ENCODE measurements around the gene ARPP21.

Gene ARPP21

DNA sequence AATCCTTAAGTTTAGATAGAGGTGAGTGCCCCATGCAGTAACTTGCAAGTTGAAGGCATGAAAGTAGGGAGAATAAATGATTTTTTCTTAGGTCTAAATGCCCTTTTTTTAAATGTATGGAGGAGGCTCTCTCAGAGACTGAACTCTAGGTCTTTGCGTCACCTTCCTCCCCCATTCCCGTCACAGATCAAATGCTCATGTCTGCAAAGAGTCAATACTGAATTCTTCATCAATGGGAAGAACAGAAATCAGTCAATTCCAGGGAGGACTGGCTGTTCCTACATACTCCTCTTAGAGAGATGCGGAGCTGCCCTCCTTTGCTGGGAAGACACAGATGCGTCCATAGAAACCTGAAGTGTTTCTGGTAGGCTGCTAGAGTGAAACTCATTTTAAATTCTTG is 98.2 kb downstream of the ARPP21 start:
- DNase-seq (ENCODE audit: low read depth in 3 of 3): no peak

DNA sequence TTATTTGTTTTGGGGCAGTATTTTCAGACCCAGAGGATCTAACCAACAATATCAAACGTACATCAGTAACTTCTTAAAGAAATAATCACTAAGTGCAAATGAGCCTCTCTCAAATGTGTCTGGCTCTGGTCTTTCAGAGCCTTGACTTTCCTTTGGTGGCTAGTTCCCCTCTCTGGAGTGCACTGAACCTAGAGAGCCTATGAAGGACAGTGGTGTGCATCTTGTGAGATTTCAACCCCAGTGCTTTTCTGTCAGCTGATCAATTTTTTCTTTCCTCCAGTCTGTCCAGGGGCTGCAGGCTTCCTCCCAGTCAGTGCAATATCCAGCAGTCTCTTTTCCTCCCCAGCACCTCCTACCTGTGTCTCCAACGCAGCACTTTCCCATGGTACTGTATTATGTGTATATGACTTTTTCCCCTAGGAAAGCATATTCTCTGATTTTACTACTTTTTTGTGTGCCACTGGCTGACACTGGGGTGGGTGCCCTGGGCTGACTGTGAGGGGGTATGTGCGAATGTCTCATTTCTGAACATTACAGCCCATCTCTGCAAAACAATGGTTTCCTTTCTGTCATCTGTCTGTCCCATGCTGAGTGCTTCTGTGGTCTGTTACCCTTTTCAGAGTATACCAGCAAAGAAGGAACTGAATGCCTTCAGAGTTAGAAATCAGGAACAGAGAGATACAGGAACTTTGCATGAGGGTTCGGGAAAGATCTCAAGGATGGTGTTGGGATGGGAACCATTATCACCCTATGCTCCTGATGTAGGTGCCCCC is 98.8 kb downstream of the ARPP21 start:
- no peak for DNase-seq (ENCODE audit: low read depth in 3 of 3)

GRCh38 chr3:35739181-35739809 is 100.0 kb downstream of the ARPP21 start:
- no peak for DNase-seq (ENCODE audit: low read depth in 3 of 3)

- no peak for DNase-seq (ENCODE audit: low read depth in 3 of 3)
Measured at GRCh38 chr3:35739964-35740527, 100.7 kb downstream of the ARPP21 start.

GRCh38 chr3:35743218-35743617 is 103.9 kb downstream of the ARPP21 start:
- DNase-seq (ENCODE audit: low read depth in 3 of 3): no peak

GRCh38 chr3:35744419-35744818 is 105.1 kb downstream of the ARPP21 start:
- no peak for DNase-seq (ENCODE audit: low read depth in 3 of 3)

GRCh38 chr3:35745351-35745750 is 106.0 kb downstream of the ARPP21 start:
- no peak for DNase-seq (ENCODE audit: low read depth in 3 of 3)

DNA sequence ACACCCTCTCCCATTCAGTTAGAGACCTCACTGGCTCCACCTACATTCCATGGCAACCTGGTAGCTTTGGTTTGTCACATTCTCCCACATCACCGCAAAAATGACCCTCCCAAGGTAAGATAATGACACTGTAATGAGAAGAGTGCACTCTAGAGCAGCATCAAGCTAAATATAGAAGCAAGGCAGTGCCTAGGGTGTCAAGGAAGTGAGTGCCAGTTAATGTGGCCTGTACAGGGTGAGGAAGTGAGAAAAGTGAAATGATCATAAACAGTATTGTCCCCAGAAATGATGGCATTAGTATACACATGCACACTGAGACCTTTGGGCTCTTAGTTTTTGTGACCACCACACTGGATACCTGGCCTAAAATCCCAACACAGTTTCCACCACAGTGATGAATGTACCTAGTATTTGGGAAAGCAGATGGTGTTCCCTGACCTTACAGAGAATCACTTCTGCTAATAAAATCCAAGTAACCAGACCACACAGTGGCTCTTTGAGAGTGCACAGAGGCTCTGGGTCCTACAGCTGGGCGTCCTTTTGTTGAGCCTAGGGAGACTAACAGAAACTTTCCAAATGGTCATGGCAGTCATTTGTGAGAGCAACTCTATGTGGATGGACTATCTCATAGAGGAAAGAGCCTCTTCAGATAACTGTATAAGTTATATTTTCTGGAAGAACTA is 106.6 kb downstream of the ARPP21 start:
- no peak for DNase-seq (ENCODE audit: low read depth in 3 of 3)

GRCh38 chr3:35746492-35746891 is 107.2 kb downstream of the ARPP21 start:
- no peak for DNase-seq (ENCODE audit: low read depth in 3 of 3)

DNA sequence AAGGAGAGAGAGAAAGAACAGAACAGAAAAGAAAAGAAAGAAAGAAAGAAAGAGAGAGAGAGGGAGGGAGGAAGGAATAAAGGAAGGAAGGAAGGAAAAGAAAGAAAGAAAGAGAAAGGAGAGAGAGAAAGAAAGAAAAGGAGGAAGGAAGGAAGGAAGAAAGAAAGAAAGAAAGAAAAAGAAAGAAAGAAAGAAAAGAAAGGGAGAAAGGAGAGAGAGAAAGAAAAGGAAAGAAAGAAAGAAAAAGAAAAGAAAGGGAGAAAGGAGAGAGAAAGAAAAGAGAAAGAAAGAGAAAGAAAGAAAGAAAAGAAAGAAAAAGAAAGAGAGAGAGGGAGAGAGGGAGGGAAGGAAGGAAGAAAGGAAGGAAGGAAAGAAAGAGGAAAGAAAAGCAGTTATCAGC is 108.8 kb downstream of the ARPP21 start:
- no peak for DNase-seq (ENCODE audit: low read depth in 3 of 3)

GRCh38 chr3:35751207-35751606 is 111.9 kb downstream of the ARPP21 start:
- DNase-seq (ENCODE audit: low read depth in 3 of 3): no peak

GRCh38 chr3:35757991-35758757 is 118.8 kb downstream of the ARPP21 start:
- DNase-seq (ENCODE audit: low read depth in 3 of 3): no peak

- DNase-seq (ENCODE audit: low read depth in 3 of 3): no peak
Measured at GRCh38 chr3:35760146-35760545, 120.8 kb downstream of the ARPP21 start.

GRCh38 chr3:35761311-35761710 is 122.0 kb downstream of the ARPP21 start:
- DNase-seq (ENCODE audit: low read depth in 3 of 3): no peak

GRCh38 chr3:35772381-35773015 is 133.2 kb downstream of the ARPP21 start:
- DNase-seq (ENCODE audit: low read depth in 3 of 3): no peak

DNA sequence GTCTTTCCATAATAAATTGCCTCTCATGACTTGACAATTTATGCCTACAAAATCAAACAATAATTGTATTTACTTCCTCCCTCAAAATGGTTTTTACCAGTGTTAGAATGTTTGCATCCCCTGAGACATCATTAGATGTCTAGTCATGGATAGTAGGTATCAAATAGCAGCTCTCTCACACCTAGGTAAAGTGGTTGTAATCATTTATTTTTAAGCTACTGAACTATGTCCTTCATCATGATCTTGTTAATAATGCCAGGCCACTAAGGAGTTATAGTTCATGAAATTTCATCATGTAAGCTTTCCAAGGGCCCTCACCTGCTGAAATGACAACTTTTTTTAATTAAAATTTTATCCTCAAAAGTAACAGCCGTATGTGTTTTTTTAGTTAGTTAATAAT is 134.1 kb downstream of the ARPP21 start:
- DNase-seq (ENCODE audit: low read depth in 3 of 3): no peak

GRCh38 chr3:35776346-35776745 is 137.0 kb downstream of the ARPP21 start:
- DNase-seq (ENCODE audit: low read depth in 3 of 3): no peak

GRCh38 chr3:35777065-35777464 is 137.7 kb downstream of the ARPP21 start:
- DNase-seq (ENCODE audit: low read depth in 3 of 3): no peak

- no peak for DNase-seq (ENCODE audit: low read depth in 3 of 3)
Measured at GRCh38 chr3:35777563-35778554, 138.5 kb downstream of the ARPP21 start.

GRCh38 chr3:35779611-35780010 is 140.3 kb downstream of the ARPP21 start:
- no peak for DNase-seq (ENCODE audit: low read depth in 3 of 3)

Data from stimulated activated CD4-positive, alpha-beta T cell treated with anti-CD3 and anti-CD28 coated beads, TNF-alpha, amount 100 ng/mL, for 4 hours (primary cell).